ENCODE results near the gene IL17RC.

DNA sequence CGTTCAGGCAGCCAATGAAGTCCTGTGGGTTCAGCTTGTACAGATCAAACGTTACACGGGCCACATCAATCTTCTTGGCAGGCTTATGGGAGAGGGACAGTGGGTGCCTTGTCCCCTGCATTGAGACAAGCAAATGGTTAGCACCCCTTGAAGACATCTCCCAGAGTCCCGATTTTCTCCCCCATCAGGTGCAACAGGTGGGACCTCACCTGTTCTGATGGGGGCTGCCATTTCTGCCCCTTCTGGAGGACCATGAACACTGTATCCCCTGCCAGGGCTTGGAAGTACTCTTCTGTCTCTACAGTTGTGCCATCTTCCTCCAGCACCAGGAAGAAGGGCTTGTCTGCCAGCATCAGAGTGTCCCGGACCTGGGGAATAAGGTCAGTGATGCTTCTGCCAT lies 46.9 kb upstream of the IL17RC start:
- TF ChIP-seq EP300 (IDR thresholded peaks at IDR 0.05) (no peak), CTCF (IDR thresholded peaks at IDR 0.05) (no peak), POLR2A (IDR thresholded peaks at IDR 0.05; ENCODE audit: low read depth) (no peak), POLR2AphosphoS5 (IDR thresholded peaks at IDR 0.05) (no peak)
